ENCODE results near the gene NBL1. TPM values are rescaled to one million over a fixed set of nuclear protein-coding genes. Genes with fewer than 3 reads are reported as not detected.

Gene NBL1
- total and polyA plus RNA-seq, 2 experiments from 2014 or later, result 22.3 to 46.9 TPM

DNA sequence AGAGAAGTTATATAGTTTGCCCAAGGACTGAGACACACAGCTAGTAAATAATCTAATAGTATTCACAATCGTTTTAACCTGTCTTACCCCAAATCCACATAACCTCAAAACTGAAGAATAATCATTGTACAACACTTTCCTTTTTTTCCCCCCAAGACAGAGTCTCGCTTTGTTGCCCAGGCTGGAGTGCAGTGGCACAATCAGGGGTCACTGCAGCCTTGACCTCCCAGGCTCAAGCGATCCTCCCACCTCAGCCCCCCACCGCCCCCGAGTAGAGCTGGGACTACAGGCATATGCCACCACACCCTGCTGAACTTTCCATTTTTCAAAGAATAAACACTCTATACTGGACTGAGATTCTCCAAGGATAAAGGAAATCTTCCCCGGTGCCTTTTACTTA is 28.7 kb upstream of the NBL1 start:
- H3K4me1 ChIP-seq (ENCODE audit: insufficient read depth), result peaks cover 30% of the 10 kb centered on the region
- no peaks in the 10 kb centered on the region for H3K9me3 ChIP-seq (ENCODE audit: low read depth)
- no peaks in the 10 kb centered on the region for H3K9me2 ChIP-seq (replicated peaks; ENCODE audit: insufficient read depth)
- H3K4me2 ChIP-seq, result no peak overlapping the region
- H3K36me3 ChIP-seq (replicated peaks; ENCODE audit: insufficient read depth, low read depth), result no peaks in the 10 kb centered on the region
- H3K27ac ChIP-seq, result no peak overlapping the region
- peaks cover 4% of the 10 kb centered on the region for H4K20me1 ChIP-seq (ENCODE audit: insufficient read depth, poor library complexity, severe bottlenecking)
- DNase-seq (ENCODE audit: low spot score), result no peak
- peaks cover 71% of the 10 kb centered on the region for H3K79me2 ChIP-seq
- TF ChIP-seq EZH2 (IDR thresholded peaks at IDR 0.05; ENCODE audit: borderline replicate concordance) (no peak), EZH2phosphoT487 (IDR thresholded peaks at IDR 0.05; ENCODE audit: low read depth, severe bottlenecking, unreplicated experiment) (no peak)
- TF ChIP-seq, protein P1, sequence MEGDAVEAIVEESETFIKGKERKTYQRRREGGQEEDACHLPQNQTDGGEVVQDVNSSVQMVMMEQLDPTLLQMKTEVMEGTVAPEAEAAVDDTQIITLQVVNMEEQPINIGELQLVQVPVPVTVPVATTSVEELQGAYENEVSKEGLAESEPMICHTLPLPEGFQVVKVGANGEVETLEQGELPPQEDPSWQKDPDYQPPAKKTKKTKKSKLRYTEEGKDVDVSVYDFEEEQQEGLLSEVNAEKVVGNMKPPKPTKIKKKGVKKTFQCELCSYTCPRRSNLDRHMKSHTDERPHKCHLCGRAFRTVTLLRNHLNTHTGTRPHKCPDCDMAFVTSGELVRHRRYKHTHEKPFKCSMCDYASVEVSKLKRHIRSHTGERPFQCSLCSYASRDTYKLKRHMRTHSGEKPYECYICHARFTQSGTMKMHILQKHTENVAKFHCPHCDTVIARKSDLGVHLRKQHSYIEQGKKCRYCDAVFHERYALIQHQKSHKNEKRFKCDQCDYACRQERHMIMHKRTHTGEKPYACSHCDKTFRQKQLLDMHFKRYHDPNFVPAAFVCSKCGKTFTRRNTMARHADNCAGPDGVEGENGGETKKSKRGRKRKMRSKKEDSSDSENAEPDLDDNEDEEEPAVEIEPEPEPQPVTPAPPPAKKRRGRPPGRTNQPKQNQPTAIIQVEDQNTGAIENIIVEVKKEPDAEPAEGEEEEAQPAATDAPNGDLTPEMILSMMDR (IDR thresholded peaks at IDR 0.05; ENCODE audit: poor library complexity), result no peak
- WGBS (ENCODE audit: low lambda C conversion rate, missing lambda C conversion rate), result 94% methylated on average over 6 of the region's 6 CpGs
- H2AFZ ChIP-seq, result no peak overlapping the region
- no peaks in the 10 kb centered on the region for H3K27me3 ChIP-seq
- no peak overlapping the region for H3K4me3 ChIP-seq

- peaks cover 4% of the 10 kb centered on the region for H4K20me1 ChIP-seq (ENCODE audit: insufficient read depth, poor library complexity, severe bottlenecking)
- no peak overlapping the region for H2AFZ ChIP-seq
- peaks cover 38% of the 10 kb centered on the region for H3K4me1 ChIP-seq (ENCODE audit: insufficient read depth)
- H3K9me3 ChIP-seq (ENCODE audit: low read depth), result no peaks in the 10 kb centered on the region
- no peak overlapping the region for H3K4me3 ChIP-seq
- H3K27ac ChIP-seq, result no peak overlapping the region
- 54% methylated on average over 2 of the region's 2 CpGs for WGBS (ENCODE audit: low lambda C conversion rate, missing lambda C conversion rate)
- peaks cover 71% of the 10 kb centered on the region for H3K79me2 ChIP-seq
- TF ChIP-seq EZH2phosphoT487 (IDR thresholded peaks at IDR 0.05; ENCODE audit: low read depth, severe bottlenecking, unreplicated experiment) (no peak), EZH2 (IDR thresholded peaks at IDR 0.05; ENCODE audit: borderline replicate concordance) (no peak)
- TF ChIP-seq, protein P1 (IDR thresholded peaks at IDR 0.05; ENCODE audit: poor library complexity), result no peak
- no peaks in the 10 kb centered on the region for H3K27me3 ChIP-seq
- no peaks in the 10 kb centered on the region for H3K9me2 ChIP-seq (replicated peaks; ENCODE audit: insufficient read depth)
- no peaks in the 10 kb centered on the region for H3K36me3 ChIP-seq (replicated peaks; ENCODE audit: insufficient read depth, low read depth)
- no peak for DNase-seq (ENCODE audit: low spot score)
- H3K4me2 ChIP-seq, result no peak overlapping the region
Measured at GRCh38 chr1:19616489-19616888, 27.6 kb upstream of the NBL1 start.

DNA sequence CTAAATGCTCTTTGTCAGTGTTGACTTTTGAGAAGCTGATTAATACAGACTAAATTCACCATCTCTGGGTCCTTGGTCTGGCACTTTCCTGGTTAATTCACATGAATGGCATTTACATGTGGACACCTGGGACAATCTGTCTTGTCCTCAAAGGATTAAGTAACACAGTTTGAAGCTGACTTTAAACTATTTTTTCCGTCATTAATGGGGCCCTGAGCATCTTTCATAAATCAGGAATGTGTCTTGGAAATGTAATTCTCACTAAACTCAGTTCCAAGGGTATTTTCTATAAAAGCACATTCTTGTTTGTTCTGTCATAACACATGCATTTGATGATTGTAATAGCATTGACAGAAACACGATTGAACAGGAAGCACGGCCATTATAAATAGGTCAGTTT is 26.7 kb upstream of the NBL1 start:
- Histone ChIP-seq H3K27ac (no peak overlapping the region), H3K4me2 (no peak overlapping the region), H2AFZ (no peak overlapping the region), H3K79me2 (peaks cover 71% of the 10 kb centered on the region), H3K4me3 (no peak overlapping the region), H3K9me3 (ENCODE audit: low read depth) (no peaks in the 10 kb centered on the region), H4K20me1 (ENCODE audit: insufficient read depth, poor library complexity, severe bottlenecking) (peaks cover 4% of the 10 kb centered on the region), H3K4me1 (ENCODE audit: insufficient read depth) (peaks cover 38% of the 10 kb centered on the region), H3K27me3 (no peaks in the 10 kb centered on the region), H3K9me2 (replicated peaks; ENCODE audit: insufficient read depth) (no peaks in the 10 kb centered on the region), H3K36me3 (replicated peaks; ENCODE audit: insufficient read depth, low read depth) (no peaks in the 10 kb centered on the region)
- WGBS (ENCODE audit: low lambda C conversion rate, missing lambda C conversion rate), result 82% methylated on average over 3 of the region's 3 CpGs
- no peak for DNase-seq (ENCODE audit: low spot score)
- no peak for TF ChIP-seq EZH2phosphoT487 (IDR thresholded peaks at IDR 0.05; ENCODE audit: low read depth, severe bottlenecking, unreplicated experiment)
- no peak for TF ChIP-seq EZH2 (IDR thresholded peaks at IDR 0.05; ENCODE audit: borderline replicate concordance)

DNA sequence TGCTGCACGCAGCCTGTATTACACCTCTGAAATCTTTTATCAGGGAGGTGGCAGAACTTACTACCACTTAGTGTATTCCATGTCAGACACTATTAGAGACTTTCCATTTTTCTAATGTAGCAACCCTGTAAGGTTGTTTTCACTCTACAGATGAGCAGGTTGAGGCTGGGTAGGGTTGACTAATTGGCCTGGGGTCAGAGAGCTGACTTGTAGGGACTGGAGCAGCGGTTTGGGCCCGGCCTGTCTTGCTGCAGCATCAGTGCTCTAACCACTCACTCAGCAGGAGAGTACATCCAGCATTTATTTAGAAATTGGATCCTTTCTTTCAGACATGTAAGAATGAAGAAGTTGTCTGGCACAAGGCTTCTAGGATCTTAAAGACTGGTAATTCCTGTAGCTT is 25.7 kb upstream of the NBL1 start:
- Histone ChIP-seq H3K36me3 (replicated peaks; ENCODE audit: insufficient read depth, low read depth) (no peaks in the 10 kb centered on the region), H3K4me2 (no peak overlapping the region), H2AFZ (no peak overlapping the region), H3K9me3 (ENCODE audit: low read depth) (no peaks in the 10 kb centered on the region), H3K27me3 (no peaks in the 10 kb centered on the region), H4K20me1 (ENCODE audit: insufficient read depth, poor library complexity, severe bottlenecking) (peaks cover 4% of the 10 kb centered on the region), H3K9me2 (replicated peaks; ENCODE audit: insufficient read depth) (no peaks in the 10 kb centered on the region), H3K79me2 (peaks cover 65% of the 10 kb centered on the region), H3K4me3 (no peak overlapping the region), H3K27ac (no peak overlapping the region), H3K4me1 (ENCODE audit: insufficient read depth) (peaks cover 38% of the 10 kb centered on the region)
- TF ChIP-seq, protein P1 (IDR thresholded peaks at IDR 0.05; ENCODE audit: poor library complexity), result no peak
- TF ChIP-seq EZH2phosphoT487 (IDR thresholded peaks at IDR 0.05; ENCODE audit: low read depth, severe bottlenecking, unreplicated experiment), result no peak
- TF ChIP-seq EZH2 (IDR thresholded peaks at IDR 0.05; ENCODE audit: borderline replicate concordance), result no peak
- DNase-seq (ENCODE audit: low spot score), result no peak
- whole genome bisulfite sequencing (ENCODE audit: low lambda C conversion rate, missing lambda C conversion rate), result 94% methylated on average over 3 of the region's 3 CpGs
